Measurements from ENCODE around the gene ALLC.

GRCh38 chr2:3675687-3676086 is 17.7 kb downstream of the ALLC start:
- TF ChIP-seq EZH2phosphoT487 (IDR thresholded peaks at IDR 0.05; ENCODE audit: borderline replicate concordance, low read depth) (no peak), CTCF (IDR thresholded peaks at IDR 0.05) (no peak), POLR2AphosphoS5 (IDR thresholded peaks at IDR 0.05; ENCODE audit: low read depth, low read length) (no peak), CHD2 (IDR thresholded peaks at IDR 0.05; ENCODE audit: low read length, partially characterized antibody) (no peak), RFX5 (IDR thresholded peaks at IDR 0.05; ENCODE audit: low read length) (no peak)
